Measurements from ENCODE around the gene ABHD10. TPM values are rescaled to one million over a fixed set of nuclear protein-coding genes. Genes with fewer than 3 reads are reported as not detected.

Gene ABHD10
- total RNA-seq, 2 experiments from 2014 or later, result 45.2 to 50.7 TPM

DNA sequence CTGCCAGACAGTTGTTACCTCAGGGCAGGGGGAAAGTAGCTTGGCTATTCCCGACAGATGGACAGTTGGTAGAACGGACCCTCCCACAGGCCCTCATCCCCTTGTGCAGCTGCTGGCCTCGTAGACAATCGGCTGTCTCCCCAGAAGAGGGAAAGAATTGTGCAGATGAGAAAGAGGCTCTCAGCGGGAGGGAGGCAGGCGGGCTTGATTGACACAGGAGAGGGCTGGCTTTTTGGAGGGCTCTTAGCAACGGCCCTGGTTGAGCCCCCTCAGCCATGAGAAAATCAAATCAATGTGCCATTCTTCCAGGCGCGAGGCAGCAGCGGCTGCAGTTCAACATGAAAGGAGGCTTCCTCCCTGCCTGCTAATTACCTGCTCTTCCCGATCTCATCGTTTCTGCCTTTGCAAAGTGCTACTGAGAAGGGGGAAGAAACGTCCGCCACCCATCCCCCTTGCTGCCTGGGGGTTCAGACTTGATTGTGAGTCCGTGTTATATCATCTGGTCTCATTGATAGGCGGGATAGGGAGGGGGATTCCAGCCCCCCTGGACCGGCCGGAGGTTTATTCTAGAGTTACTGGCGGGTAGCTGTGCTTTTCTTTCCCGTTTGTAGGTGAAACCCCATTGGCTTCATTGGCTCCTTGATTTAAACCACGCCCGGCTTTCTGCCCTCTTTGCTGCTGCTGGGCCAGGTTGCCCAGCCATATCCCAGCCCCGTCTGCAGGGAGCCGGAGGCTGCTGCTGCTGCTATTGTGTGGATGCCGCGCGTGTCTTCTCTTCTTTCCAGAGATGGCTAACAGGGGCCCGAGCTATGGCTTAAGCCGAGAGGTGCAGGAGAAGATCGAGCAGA lies 20.0 kb downstream of the ABHD10 start, which contains the start of gene TAGLN3:
Gene TAGLN3 (plus strand): TSS at position 287 of the 848 bp plus-strand sequence. CDS start 501 bp downstream, at position 788.
- CTCF ChIA-PET, result interaction anchor here (2.4 to 6.3 kb wide), 4 partner anchors 10 to 31 kb away, joined by 5 to 45 read pairs (median 17); no protein-coding TSS in a partner anchor
- Mint-ChIP-seq H3K4me1 (peaks cover 22% of the 10 kb centered on the region), H3K27me3 (no peaks in the 10 kb centered on the region), H3K4me3 (peak within 1 kb of the TSS; percentile 42), H3K36me3 (peaks cover 4% of the 10 kb centered on the region), H3K9me3 (ENCODE audit: low read depth) (no peaks in the 10 kb centered on the region), H3K27ac (no peak within 1 kb of the TSS)
- no peak for DNase-seq
- ATAC-seq, result no peak

GRCh38 chr3:111999484-112000324 lies 20.9 kb downstream of the ABHD10 start:
- peaks cover 25% of the 10 kb centered on the region for H3K4me1 Mint-ChIP-seq
- CTCF ChIA-PET, result interaction anchor here (1.5 to 6.3 kb wide), 4 partner anchors 11 to 32 kb away, joined by 3 to 45 read pairs (median 12); partner anchors contain the start of gene ABHD10
- no peaks in the 10 kb centered on the region for H3K9me3 Mint-ChIP-seq (ENCODE audit: low read depth)
- ATAC-seq (no peak), DNase-seq (no peak)
- H3K27ac Mint-ChIP-seq, result no peak overlapping the region
- H3K4me3 Mint-ChIP-seq, result no peak overlapping the region
- no peaks in the 10 kb centered on the region for H3K27me3 Mint-ChIP-seq
- peaks cover 4% of the 10 kb centered on the region for H3K36me3 Mint-ChIP-seq

DNA sequence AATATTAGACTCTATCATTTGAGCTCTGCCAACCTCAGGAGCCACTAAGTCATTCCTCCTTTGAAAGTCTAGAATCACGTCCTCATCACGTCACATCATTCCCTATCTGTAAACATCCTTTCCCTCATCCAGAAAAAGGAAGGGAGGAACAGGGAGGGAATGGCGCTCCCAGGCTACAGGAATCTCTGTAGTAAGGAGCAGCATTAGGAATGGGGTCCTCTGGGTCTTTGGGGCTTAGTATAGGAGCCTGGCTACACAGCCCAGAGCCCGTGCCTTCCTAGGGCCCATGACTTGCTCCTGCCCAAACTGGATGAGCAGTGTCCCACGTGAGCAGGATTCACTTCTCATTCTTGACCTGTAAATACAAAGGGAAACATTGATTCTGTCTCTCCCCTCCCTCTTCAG lies 21.5 kb downstream of the ABHD10 start:
- CTCF ChIA-PET, result interaction anchor here (1.5 to 6.3 kb wide), 4 partner anchors 11 to 33 kb away, joined by 3 to 45 read pairs (median 12); partner anchors contain the start of gene ABHD10
- DNase-seq (no peak), ATAC-seq (no peak)
- no peak overlapping the region for H3K27ac Mint-ChIP-seq
- no peaks in the 10 kb centered on the region for H3K27me3 Mint-ChIP-seq
- H3K36me3 Mint-ChIP-seq, result peaks cover 2% of the 10 kb centered on the region
- peaks cover 31% of the 10 kb centered on the region for H3K4me1 Mint-ChIP-seq
- H3K9me3 Mint-ChIP-seq (ENCODE audit: low read depth), result no peaks in the 10 kb centered on the region
- no peak overlapping the region for H3K4me3 Mint-ChIP-seq

- CTCF ChIA-PET, result interaction anchor here (1.5 to 6.3 kb wide), 3 partner anchors 12 to 33 kb away, joined by 3 to 45 read pairs (median 5); partner anchors contain the start of gene ABHD10
- H3K27me3 Mint-ChIP-seq, result no peaks in the 10 kb centered on the region
- no peaks in the 10 kb centered on the region for H3K9me3 Mint-ChIP-seq (ENCODE audit: low read depth)
- H3K4me1 Mint-ChIP-seq, result peaks cover 31% of the 10 kb centered on the region
- no peak overlapping the region for H3K27ac Mint-ChIP-seq
- DNase-seq (no peak), ATAC-seq (no peak)
- H3K36me3 Mint-ChIP-seq, result peaks cover 2% of the 10 kb centered on the region
- H3K4me3 Mint-ChIP-seq, result no peak overlapping the region
These were observed 22.1 kb downstream of the ABHD10 start for GRCh38 chr3:112000966-112001365.

DNA sequence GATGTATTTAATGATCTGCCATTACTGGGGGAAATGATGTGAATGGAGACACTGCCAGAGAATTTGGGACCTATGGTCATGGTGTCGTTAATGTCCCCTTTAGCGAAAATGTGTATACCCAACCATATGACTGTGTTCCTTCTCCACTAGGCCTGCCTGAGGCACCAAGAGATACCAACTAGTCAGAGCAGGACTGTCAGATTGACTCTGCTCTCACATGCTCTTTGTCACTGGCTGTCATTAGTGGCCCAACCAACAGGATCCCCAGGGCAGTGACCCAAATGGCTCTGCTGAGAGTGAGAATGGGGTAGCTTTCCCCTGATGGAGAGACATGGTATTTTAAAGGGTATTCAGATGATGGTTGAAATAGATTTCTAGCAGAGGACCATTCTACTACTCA lies 22.7 kb downstream of the ABHD10 start:
- ATAC-seq (no peak), DNase-seq (no peak)
- Mint-ChIP-seq H3K4me3 (no peak overlapping the region), H3K27me3 (no peaks in the 10 kb centered on the region), H3K4me1 (peaks cover 31% of the 10 kb centered on the region), H3K27ac (no peak overlapping the region), H3K36me3 (peaks cover 2% of the 10 kb centered on the region), H3K9me3 (ENCODE audit: low read depth) (no peaks in the 10 kb centered on the region)
- CTCF ChIA-PET, result interaction anchor here (1.5 to 6.3 kb wide), 4 partner anchors 11 to 34 kb away, joined by 3 to 45 read pairs (median 14); partner anchors contain the start of gene ABHD10

DNA sequence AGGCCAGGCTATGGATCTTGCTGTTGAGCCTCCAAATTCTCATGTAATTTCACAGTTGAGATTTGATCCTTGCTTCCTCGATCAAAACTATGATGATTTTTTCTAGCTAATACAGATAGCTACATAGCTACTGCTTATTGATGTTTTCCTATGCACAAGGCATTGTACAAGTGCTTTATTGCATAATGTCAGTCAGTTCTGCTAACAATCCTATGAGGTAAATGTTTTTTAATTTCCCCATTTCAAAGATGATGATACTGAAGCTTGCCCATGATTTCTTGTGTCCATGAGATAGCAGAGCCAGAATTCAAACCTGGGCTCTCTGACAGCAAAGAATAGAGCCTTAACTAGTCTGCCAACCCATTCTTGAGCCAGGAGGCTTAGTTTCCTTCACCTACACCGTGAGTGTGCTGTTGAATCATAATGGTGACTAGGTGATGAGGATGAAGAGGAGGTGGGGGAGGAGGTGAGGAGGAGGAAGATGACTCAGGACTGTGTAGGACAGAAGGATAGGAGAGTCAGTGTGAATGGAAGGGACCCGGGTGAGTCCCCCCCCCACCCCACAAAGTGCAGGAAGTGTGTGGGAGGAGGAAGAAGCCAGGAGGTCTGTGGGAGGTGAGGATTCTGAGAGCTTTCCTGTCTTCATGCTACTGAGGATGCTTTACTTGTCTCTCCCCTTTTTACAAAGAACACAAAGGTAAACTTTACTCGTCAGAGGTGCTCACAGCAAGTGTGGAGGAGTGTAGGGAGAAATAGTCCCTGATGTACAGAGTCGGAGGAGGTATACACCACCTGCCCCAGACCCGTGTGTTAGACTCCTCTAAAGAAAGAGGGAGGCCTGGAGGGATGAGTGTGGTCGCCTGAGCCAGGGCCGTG lies 23.5 kb downstream of the ABHD10 start:
- Mint-ChIP-seq H3K27me3 (no peaks in the 10 kb centered on the region), H3K9me3 (ENCODE audit: low read depth) (no peaks in the 10 kb centered on the region), H3K4me3 (no peak overlapping the region), H3K4me1 (peaks cover 31% of the 10 kb centered on the region), H3K27ac (peak overlapping the region; percentile 30), H3K36me3 (peaks cover under 1% of the 10 kb centered on the region)
- CTCF ChIA-PET, result interaction anchor here (0.7 to 6.3 kb wide), 5 partner anchors 11 to 288 kb away, joined by 3 to 45 read pairs (median 3); no protein-coding TSS in a partner anchor
- ATAC-seq (peak; percentile 60), DNase-seq (no peak)

GRCh38 chr3:112003321-112004080 lies 24.7 kb downstream of the ABHD10 start:
- DNase-seq, result no peak
- Mint-ChIP-seq H3K9me3 (ENCODE audit: low read depth) (no peaks in the 10 kb centered on the region), H3K4me3 (no peak overlapping the region), H3K27ac (no peak overlapping the region), H3K4me1 (peaks cover 30% of the 10 kb centered on the region), H3K27me3 (no peaks in the 10 kb centered on the region), H3K36me3 (no peaks in the 10 kb centered on the region)
- CTCF ChIA-PET, result interaction anchor here (0.7 to 6.3 kb wide), 7 partner anchors 8 to 289 kb away, joined by 3 to 45 read pairs (median 3); no protein-coding TSS in a partner anchor
- ATAC-seq, result no peak

GRCh38 chr3:112004187-112004586 lies 25.4 kb downstream of the ABHD10 start:
- peaks cover 28% of the 10 kb centered on the region for H3K4me1 Mint-ChIP-seq
- no peak overlapping the region for H3K27ac Mint-ChIP-seq
- no peak overlapping the region for H3K4me3 Mint-ChIP-seq
- CTCF ChIA-PET, result interaction anchor here (1.3 to 6.3 kb wide), 5 partner anchors 9 to 290 kb away, joined by 3 to 45 read pairs (median 3); no protein-coding TSS in a partner anchor
- no peaks in the 10 kb centered on the region for H3K36me3 Mint-ChIP-seq
- no peaks in the 10 kb centered on the region for H3K27me3 Mint-ChIP-seq
- H3K9me3 Mint-ChIP-seq (ENCODE audit: low read depth), result no peaks in the 10 kb centered on the region
- DNase-seq, result no peak
- no peak for ATAC-seq

- CTCF ChIA-PET, result interaction anchor here (1.5 to 6.3 kb wide), 3 partner anchors 8 to 16 kb away, joined by 3 to 45 read pairs (median 22); no protein-coding TSS in a partner anchor
- Mint-ChIP-seq H3K27me3 (no peaks in the 10 kb centered on the region), H3K4me3 (no peak overlapping the region), H3K4me1 (peaks cover 28% of the 10 kb centered on the region), H3K36me3 (no peaks in the 10 kb centered on the region), H3K9me3 (ENCODE audit: low read depth) (no peaks in the 10 kb centered on the region), H3K27ac (no peak overlapping the region)
- ATAC-seq, result no peak
- no peak for DNase-seq
These were observed 25.8 kb downstream of the ABHD10 start for GRCh38 chr3:112004669-112005068.

GRCh38 chr3:112005091-112005672 lies 26.4 kb downstream of the ABHD10 start:
- H3K4me3 Mint-ChIP-seq, result no peak overlapping the region

DNA sequence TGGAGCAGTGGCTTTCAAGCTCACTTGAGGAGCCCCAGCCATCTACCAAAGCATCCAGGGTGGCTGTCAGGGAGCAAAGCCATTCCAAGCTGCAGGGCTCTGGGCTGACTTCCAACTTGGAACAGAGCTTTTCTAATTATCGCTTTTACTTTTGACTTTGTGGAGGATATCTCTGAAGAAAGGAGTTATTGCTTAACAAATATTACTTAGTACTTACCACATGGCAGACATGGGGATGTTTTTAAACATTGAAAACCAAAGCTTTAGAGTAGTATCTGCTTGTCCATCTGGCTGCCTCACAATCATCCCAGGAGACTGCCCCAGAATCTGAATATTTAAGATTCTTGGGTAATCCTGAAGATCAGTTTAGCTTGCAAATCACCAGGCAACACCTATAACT lies 28.8 kb downstream of the ABHD10 start:
- DNase-seq (no peak), ATAC-seq (no peak)
- H3K27me3 Mint-ChIP-seq, result no peaks in the 10 kb centered on the region
- peaks cover 22% of the 10 kb centered on the region for H3K4me1 Mint-ChIP-seq
- H3K27ac Mint-ChIP-seq, result no peak overlapping the region
- no peak overlapping the region for H3K4me3 Mint-ChIP-seq
- CTCF ChIA-PET, result interaction anchor here (1.0 to 2.4 kb wide), 6 partner anchors 16 to 104 kb away, joined by 3 to 8 read pairs (median 6); partner anchors contain the start of gene ABHD10
- no peaks in the 10 kb centered on the region for H3K9me3 Mint-ChIP-seq (ENCODE audit: low read depth)
- H3K36me3 Mint-ChIP-seq, result no peaks in the 10 kb centered on the region

More at GRCh38 chr3:112005091-112005672, 26.4 kb downstream of the ABHD10 start:
- no peaks in the 10 kb centered on the region for H3K36me3 Mint-ChIP-seq
- H3K27ac Mint-ChIP-seq, result no peak overlapping the region
- no peak for DNase-seq
- no peaks in the 10 kb centered on the region for H3K9me3 Mint-ChIP-seq (ENCODE audit: low read depth)
- peaks cover 28% of the 10 kb centered on the region for H3K4me1 Mint-ChIP-seq
- CTCF ChIA-PET, result interaction anchor here (1.5 to 6.3 kb wide), 3 partner anchors 8 to 16 kb away, joined by 3 to 45 read pairs (median 22); no protein-coding TSS in a partner anchor
- no peaks in the 10 kb centered on the region for H3K27me3 Mint-ChIP-seq
- no peak for ATAC-seq

Data from activated CD8-positive, alpha-beta memory T cell treated with anti-CD3 and anti-CD28 coated beads, Interleukin-2, amount 10 ng/mL, durations not matched to agents 7 days and 5 days (primary cell).